H9 (cell line): ENCODE data around the gene CLPTM1L. TPM values are rescaled to one million over a fixed set of nuclear protein-coding genes. Genes with fewer than 3 reads are reported as not detected.

Source experiments
- DNase-seq: peaks from one replicate; pipeline ENCODE4 v3.0.0-alpha.2; 2017
- H2AFZ ChIP-seq: one replicate; pipeline ENCODE4 v1.6.1; 2013; ENCODE audit warnings: mild to moderate bottlenecking, low read length, control low read depth, moderate library complexity
- H2AK5ac ChIP-seq: 2 replicates; pipeline ENCODE4 v1.6.1; 2013; ENCODE audit warnings: low read length, control low read depth, mixed read lengths; ENCODE audit not compliant: insufficient read length
- H2BK120ac ChIP-seq: one replicate; pipeline ENCODE4 v1.6.1; 2013; ENCODE audit warnings: low read depth, mild to moderate bottlenecking, low read length, control low read depth, inconsistent platforms; ENCODE audit not compliant: poor library complexity, severe bottlenecking
- H2BK12ac ChIP-seq: 2 replicates; pipeline ENCODE4 v1.6.1; 2013; ENCODE audit warnings: low read length, control low read depth, mixed read lengths, low read depth; ENCODE audit not compliant: insufficient read length
- H2BK15ac ChIP-seq: 2 replicates; pipeline ENCODE4 v1.6.1; 2013; ENCODE audit warnings: low read depth, low read length, control low read depth
- H2BK20ac ChIP-seq: one replicate; pipeline ENCODE4 v1.6.1; 2013; ENCODE audit warnings: low read depth, mild to moderate bottlenecking, low read length, control low read depth, inconsistent platforms; ENCODE audit not compliant: poor library complexity, severe bottlenecking
- H2BK5ac ChIP-seq: 2 replicates; pipeline ENCODE4 v1.6.1; 2013; ENCODE audit warnings: low read length, control low read depth, mixed read lengths; ENCODE audit not compliant: insufficient read length
- H3K14ac ChIP-seq: 2 replicates; pipeline ENCODE4 v1.6.1; 2013; ENCODE audit warnings: low read length, control low read depth; ENCODE audit not compliant: insufficient read depth
- H3K18ac ChIP-seq: 2 replicates; pipeline ENCODE4 v1.6.1; 2013; ENCODE audit warnings: low read depth, mild to moderate bottlenecking, mixed read lengths, low read length, control low read depth; ENCODE audit not compliant: insufficient read length
- H3K23ac ChIP-seq: 2 replicates; pipeline ENCODE4 v1.6.1; 2013; ENCODE audit warnings: low read length, control low read depth, mixed read lengths, low read depth; ENCODE audit not compliant: insufficient read length
- H3K23me2 ChIP-seq: 2 replicates; pipeline ENCODE4 v1.6.1; 2013; ENCODE audit warnings: low read depth, mild to moderate bottlenecking, mixed read lengths, low read length, control low read depth; ENCODE audit not compliant: insufficient read length, poor library complexity, severe bottlenecking
- H3K27ac ChIP-seq: 2 replicates; pipeline ENCODE4 v1.5.1; 2013; ENCODE audit warnings: low read length, control low read depth, mixed read lengths, low read depth; ENCODE audit not compliant: insufficient read length
- H3K27me3 ChIP-seq: 2 replicates; pipeline ENCODE4 v1.6.1; 2013; ENCODE audit warnings: low read length, control low read depth, inconsistent platforms; ENCODE audit not compliant: insufficient read depth
- H3K4ac ChIP-seq: 2 replicates; pipeline ENCODE4 v1.6.1; 2013; ENCODE audit warnings: low read depth, mild to moderate bottlenecking, control low read depth, inconsistent platforms, low read length, moderate library complexity
- H3K4me1 ChIP-seq: 2 replicates; pipeline ENCODE4 v1.6.1; 2013; ENCODE audit warnings: low read length, control low read depth, inconsistent platforms; ENCODE audit not compliant: insufficient read depth
- H3K4me2 ChIP-seq: 2 replicates; pipeline ENCODE4 v1.6.1; 2013; ENCODE audit warnings: low read length, control low read depth, mixed read lengths; ENCODE audit not compliant: insufficient read length, insufficient read depth
- H3K56ac ChIP-seq: 2 replicates; pipeline ENCODE4 v1.6.1; 2013; ENCODE audit warnings: low read depth, mild to moderate bottlenecking, mixed read lengths, low read length, control low read depth; ENCODE audit not compliant: insufficient read length
- H3K79me1 ChIP-seq: 2 replicates; pipeline ENCODE4 v1.6.1; 2013; ENCODE audit warnings: low read depth, mild to moderate bottlenecking, moderate library complexity, low read length, control low read depth, inconsistent platforms; ENCODE audit not compliant: insufficient read depth, poor library complexity, severe bottlenecking
- H3K79me2 ChIP-seq: 2 replicates; pipeline ENCODE4 v1.6.1; 2013; ENCODE audit warnings: low read length, control low read depth, inconsistent platforms; ENCODE audit not compliant: insufficient read depth
- H3K9ac ChIP-seq: 2 replicates; pipeline ENCODE4 v1.6.1; 2013; ENCODE audit warnings: low read length, control low read depth, mixed read lengths; ENCODE audit not compliant: insufficient read length; ENCODE audit errors: extremely low read depth
- H3K9me3 ChIP-seq: one replicate; pipeline ENCODE4 v1.6.1; 2013; ENCODE audit warnings: low read depth, low read length, inconsistent platforms; ENCODE audit not compliant: control insufficient read depth
- H3T11ph ChIP-seq: one replicate; pipeline ENCODE4 v1.6.1; 2013; ENCODE audit warnings: mild to moderate bottlenecking, low read length, control low read depth, inconsistent platforms
- H4K20me1 ChIP-seq: one replicate; pipeline ENCODE4 v1.6.1; 2013; ENCODE audit not compliant: control insufficient read depth, insufficient read length, insufficient read depth
- H4K5ac ChIP-seq: 2 replicates; pipeline ENCODE4 v1.6.1; 2013; ENCODE audit warnings: low read depth, mild to moderate bottlenecking, mixed read lengths, low read length, control low read depth; ENCODE audit not compliant: insufficient read length
- H4K8ac ChIP-seq: replicated peaks from 2 replicates; pipeline ENCODE4 v1.6.1; 2013; ENCODE audit warnings: low read length, control low read depth, mixed read lengths, low read depth; ENCODE audit not compliant: insufficient read length
- H4K91ac ChIP-seq: 2 replicates; pipeline ENCODE4 v1.6.1; 2013; ENCODE audit warnings: low read depth, mild to moderate bottlenecking, moderate library complexity, mixed read lengths, low read length, control low read depth; ENCODE audit not compliant: insufficient read length
- H3K27ac Mint-ChIP-seq, 3 experiments: 2 replicates in 2 of 3; 3 replicates in 1 of 3; pipeline ENCODE4 v1.8.0; 2020 to 2021; ENCODE audit warnings: mixed read lengths in 3 of 3, mild to moderate bottlenecking in 1 of 3, moderate library complexity in 1 of 3
- H3K27me3 Mint-ChIP-seq: 2 replicates; pipeline ENCODE4 v1.8.0; 2021; ENCODE audit warnings: low read depth, mild to moderate bottlenecking, moderate library complexity, mixed read lengths
- H3K36me3 Mint-ChIP-seq, 3 experiments: 2 replicates in 2 of 3; 3 replicates in 1 of 3; pipeline ENCODE4 v1.8.0; 2020 to 2021; ENCODE audit warnings: low read depth in 3 of 3, mixed read lengths in 3 of 3; ENCODE audit not compliant: insufficient read depth in 1 of 3
- H3K4me1 Mint-ChIP-seq, 2 experiments: 2 replicates each; pipeline ENCODE4 v1.8.0; 2020; ENCODE audit warnings: mixed read lengths in 2 of 2
- H3K4me3 Mint-ChIP-seq, 2 experiments: 2 replicates in 1 of 2; 3 replicates in 1 of 2; pipeline ENCODE4 v1.8.0; 2020 to 2021; ENCODE audit warnings: mild to moderate bottlenecking in 2 of 2, mixed read lengths in 2 of 2, moderate library complexity in 1 of 2
- H3K9me3 Mint-ChIP-seq, 2 experiments: 2 replicates in 1 of 2; 3 replicates in 1 of 2; pipeline ENCODE4 v1.8.0; 2020; ENCODE audit warnings: mild to moderate bottlenecking in 2 of 2, mixed read lengths in 2 of 2, moderate library complexity in 1 of 2
- CTCF ChIP-seq: fragments of 200-600 bp; sonication (generic); conservative IDR thresholded peaks from 3 replicates; pipeline ENCODE4 v1.8.0; 2021; ENCODE audit warnings: antibody characterized with exemption, mild to moderate bottlenecking
- WGBS: extraction: QIAGEN DNeasy Blood & Tissue Kit; methylation state at CpG from one replicate; pipeline ENCODE4 v1.1.7; 2013; ENCODE audit warnings: missing lambda C conversion rate, low lambda C conversion rate, mixed read lengths; ENCODE audit not compliant: insufficient read length; ENCODE audit errors: extremely low coverage; 5-methylcytosine and 5-hydroxymethylcytosine counted together
- total RNA-seq: library from RNA; stranded (reverse); gene quantifications from 2 replicates; pipeline ENCODE4 v1.2.1, GENCODE V29; 2021

Gene CLPTM1L
- total RNA-seq, 1 experiment from 2014 or later: 108 TPM

- H3K27me3 Mint-ChIP-seq: peaks cover 18% of the 10 kb centered on the region
- no peak within 1 kb of the TSS for H4K8ac ChIP-seq
- no peak within 1 kb of the TSS for H3K56ac ChIP-seq
- no peaks in the 10 kb centered on the region for H4K20me1 ChIP-seq
- H4K5ac ChIP-seq: no peak within 1 kb of the TSS
- H3K79me2 ChIP-seq: no peaks in the 10 kb centered on the region
- no peak within 1 kb of the TSS for H2BK20ac ChIP-seq
- no peak within 1 kb of the TSS for H3K4ac ChIP-seq
- no peaks in the 10 kb centered on the region for H3K9me3 ChIP-seq
- peak within 1 kb of the TSS; percentile 67 for H3K4me2 ChIP-seq
- peak within 1 kb of the TSS; percentile 70 for H3K14ac ChIP-seq
- H3K36me3 Mint-ChIP-seq: peaks cover 0 to 9% (median 4%) of the 10 kb centered on the region in 3 experiments; a peak in 5 of 7 replicates
- TF ChIP-seq CTCF: peak; percentile 29; the same call in 2 of the 3 replicates
- H3K4me3 Mint-ChIP-seq: peak within 1 kb of the TSS; percentile 57 to 74
- H2BK5ac ChIP-seq: no peak within 1 kb of the TSS
- H3K27ac ChIP-seq: no peak within 1 kb of the TSS
- no peaks in the 10 kb centered on the region for H3K4me1 Mint-ChIP-seq
- H3K9me3 Mint-ChIP-seq: no peaks in the 10 kb centered on the region; a peak in 1 of 5 replicates
- no peak within 1 kb of the TSS for H2AK5ac ChIP-seq
- no peak within 1 kb of the TSS for H2BK15ac ChIP-seq
- no peak within 1 kb of the TSS for H2BK120ac ChIP-seq
- H4K91ac ChIP-seq: no peak within 1 kb of the TSS
- H3K23me2 ChIP-seq: peaks cover 12% of the 10 kb centered on the region
- no peaks in the 10 kb centered on the region for H3K27me3 ChIP-seq
- H3K18ac ChIP-seq: no peak within 1 kb of the TSS
- no CpG with 5 or more reads among the region's 102 CpGs for WGBS
- no peak within 1 kb of the TSS for H2BK12ac ChIP-seq
- H2AFZ ChIP-seq: no peak within 1 kb of the TSS
- H3K27ac Mint-ChIP-seq: no peak within 1 kb of the TSS
- H3K9ac ChIP-seq: no peak within 1 kb of the TSS
- H3T11ph ChIP-seq: no peak within 1 kb of the TSS
- H3K23ac ChIP-seq: no peak within 1 kb of the TSS
- H3K79me1 ChIP-seq: no peaks in the 10 kb centered on the region
- DNase-seq: peak; percentile 83
- H3K4me1 ChIP-seq: no peaks in the 10 kb centered on the region
Measured at GRCh38 chr5:1294835-1295649, 49.9 kb downstream of the CLPTM1L start, which contains the start of gene TERT. Gene TERT, minus strand, starts transcription at chr5:1295068. Its CDS starts 79 bp downstream, at chr5:1294989.
